H9 (cell line): ENCODE data around the gene ZBTB45. TPM values are rescaled to one million over a fixed set of nuclear protein-coding genes. Genes with fewer than 3 reads are reported as not detected.
A peak's percentile ranks its signal among the peaks of the same experiment; 100 is the strongest.

Experiments used
- DNase-seq: peaks from one replicate; pipeline ENCODE4 v3.0.0-alpha.2; 2017
- H2AFZ ChIP-seq: one replicate; pipeline ENCODE4 v1.6.1; 2013; ENCODE audit warnings: mild to moderate bottlenecking, low read length, control low read depth, moderate library complexity
- H2AK5ac ChIP-seq: 2 replicates; pipeline ENCODE4 v1.6.1; 2013; ENCODE audit warnings: low read length, control low read depth, mixed read lengths; ENCODE audit not compliant: insufficient read length
- H2BK120ac ChIP-seq: one replicate; pipeline ENCODE4 v1.6.1; 2013; ENCODE audit warnings: low read depth, mild to moderate bottlenecking, low read length, control low read depth, inconsistent platforms; ENCODE audit not compliant: poor library complexity, severe bottlenecking
- H2BK12ac ChIP-seq: 2 replicates; pipeline ENCODE4 v1.6.1; 2013; ENCODE audit warnings: low read length, control low read depth, mixed read lengths, low read depth; ENCODE audit not compliant: insufficient read length
- H2BK15ac ChIP-seq: 2 replicates; pipeline ENCODE4 v1.6.1; 2013; ENCODE audit warnings: low read depth, low read length, control low read depth
- H2BK20ac ChIP-seq: one replicate; pipeline ENCODE4 v1.6.1; 2013; ENCODE audit warnings: low read depth, mild to moderate bottlenecking, low read length, control low read depth, inconsistent platforms; ENCODE audit not compliant: poor library complexity, severe bottlenecking
- H2BK5ac ChIP-seq: 2 replicates; pipeline ENCODE4 v1.6.1; 2013; ENCODE audit warnings: low read length, control low read depth, mixed read lengths; ENCODE audit not compliant: insufficient read length
- H3K14ac ChIP-seq: 2 replicates; pipeline ENCODE4 v1.6.1; 2013; ENCODE audit warnings: low read length, control low read depth; ENCODE audit not compliant: insufficient read depth
- H3K18ac ChIP-seq: 2 replicates; pipeline ENCODE4 v1.6.1; 2013; ENCODE audit warnings: low read depth, mild to moderate bottlenecking, mixed read lengths, low read length, control low read depth; ENCODE audit not compliant: insufficient read length
- H3K23ac ChIP-seq: 2 replicates; pipeline ENCODE4 v1.6.1; 2013; ENCODE audit warnings: low read length, control low read depth, mixed read lengths, low read depth; ENCODE audit not compliant: insufficient read length
- H3K23me2 ChIP-seq: 2 replicates; pipeline ENCODE4 v1.6.1; 2013; ENCODE audit warnings: low read depth, mild to moderate bottlenecking, mixed read lengths, low read length, control low read depth; ENCODE audit not compliant: insufficient read length, poor library complexity, severe bottlenecking
- H3K27ac ChIP-seq: 2 replicates; pipeline ENCODE4 v1.5.1; 2013; ENCODE audit warnings: low read length, control low read depth, mixed read lengths, low read depth; ENCODE audit not compliant: insufficient read length
- H3K27me3 ChIP-seq: 2 replicates; pipeline ENCODE4 v1.6.1; 2013; ENCODE audit warnings: low read length, control low read depth, inconsistent platforms; ENCODE audit not compliant: insufficient read depth
- H3K4ac ChIP-seq: 2 replicates; pipeline ENCODE4 v1.6.1; 2013; ENCODE audit warnings: low read depth, mild to moderate bottlenecking, control low read depth, inconsistent platforms, low read length, moderate library complexity
- H3K4me1 ChIP-seq: 2 replicates; pipeline ENCODE4 v1.6.1; 2013; ENCODE audit warnings: low read length, control low read depth, inconsistent platforms; ENCODE audit not compliant: insufficient read depth
- H3K4me2 ChIP-seq: 2 replicates; pipeline ENCODE4 v1.6.1; 2013; ENCODE audit warnings: low read length, control low read depth, mixed read lengths; ENCODE audit not compliant: insufficient read length, insufficient read depth
- H3K56ac ChIP-seq: 2 replicates; pipeline ENCODE4 v1.6.1; 2013; ENCODE audit warnings: low read depth, mild to moderate bottlenecking, mixed read lengths, low read length, control low read depth; ENCODE audit not compliant: insufficient read length
- H3K79me1 ChIP-seq: 2 replicates; pipeline ENCODE4 v1.6.1; 2013; ENCODE audit warnings: low read depth, mild to moderate bottlenecking, moderate library complexity, low read length, control low read depth, inconsistent platforms; ENCODE audit not compliant: insufficient read depth, poor library complexity, severe bottlenecking
- H3K79me2 ChIP-seq: 2 replicates; pipeline ENCODE4 v1.6.1; 2013; ENCODE audit warnings: low read length, control low read depth, inconsistent platforms; ENCODE audit not compliant: insufficient read depth
- H3K9ac ChIP-seq: 2 replicates; pipeline ENCODE4 v1.6.1; 2013; ENCODE audit warnings: low read length, control low read depth, mixed read lengths; ENCODE audit not compliant: insufficient read length; ENCODE audit errors: extremely low read depth
- H3K9me3 ChIP-seq: one replicate; pipeline ENCODE4 v1.6.1; 2013; ENCODE audit warnings: low read depth, low read length, inconsistent platforms; ENCODE audit not compliant: control insufficient read depth
- H3T11ph ChIP-seq: one replicate; pipeline ENCODE4 v1.6.1; 2013; ENCODE audit warnings: mild to moderate bottlenecking, low read length, control low read depth, inconsistent platforms
- H4K20me1 ChIP-seq: one replicate; pipeline ENCODE4 v1.6.1; 2013; ENCODE audit not compliant: control insufficient read depth, insufficient read length, insufficient read depth
- H4K5ac ChIP-seq: 2 replicates; pipeline ENCODE4 v1.6.1; 2013; ENCODE audit warnings: low read depth, mild to moderate bottlenecking, mixed read lengths, low read length, control low read depth; ENCODE audit not compliant: insufficient read length
- H4K8ac ChIP-seq: replicated peaks from 2 replicates; pipeline ENCODE4 v1.6.1; 2013; ENCODE audit warnings: low read length, control low read depth, mixed read lengths, low read depth; ENCODE audit not compliant: insufficient read length
- H4K91ac ChIP-seq: 2 replicates; pipeline ENCODE4 v1.6.1; 2013; ENCODE audit warnings: low read depth, mild to moderate bottlenecking, moderate library complexity, mixed read lengths, low read length, control low read depth; ENCODE audit not compliant: insufficient read length
- H3K27ac Mint-ChIP-seq, 3 experiments: 2 replicates in 2 of 3; 3 replicates in 1 of 3; pipeline ENCODE4 v1.8.0; 2020 to 2021; ENCODE audit warnings: mixed read lengths in 3 of 3, mild to moderate bottlenecking in 1 of 3, moderate library complexity in 1 of 3
- H3K27me3 Mint-ChIP-seq: 2 replicates; pipeline ENCODE4 v1.8.0; 2021; ENCODE audit warnings: low read depth, mild to moderate bottlenecking, moderate library complexity, mixed read lengths
- H3K36me3 Mint-ChIP-seq, 3 experiments: 2 replicates in 2 of 3; 3 replicates in 1 of 3; pipeline ENCODE4 v1.8.0; 2020 to 2021; ENCODE audit warnings: low read depth in 3 of 3, mixed read lengths in 3 of 3; ENCODE audit not compliant: insufficient read depth in 1 of 3
- H3K4me1 Mint-ChIP-seq, 2 experiments: 2 replicates each; pipeline ENCODE4 v1.8.0; 2020; ENCODE audit warnings: mixed read lengths in 2 of 2
- H3K4me3 Mint-ChIP-seq, 2 experiments: 2 replicates in 1 of 2; 3 replicates in 1 of 2; pipeline ENCODE4 v1.8.0; 2020 to 2021; ENCODE audit warnings: mild to moderate bottlenecking in 2 of 2, mixed read lengths in 2 of 2, moderate library complexity in 1 of 2
- H3K9me3 Mint-ChIP-seq, 2 experiments: 2 replicates in 1 of 2; 3 replicates in 1 of 2; pipeline ENCODE4 v1.8.0; 2020; ENCODE audit warnings: mild to moderate bottlenecking in 2 of 2, mixed read lengths in 2 of 2, moderate library complexity in 1 of 2
- WGBS: extraction: QIAGEN DNeasy Blood & Tissue Kit; methylation state at CpG from one replicate; pipeline ENCODE4 v1.1.7; 2013; ENCODE audit warnings: missing lambda C conversion rate, low lambda C conversion rate, mixed read lengths; ENCODE audit not compliant: insufficient read length; ENCODE audit errors: extremely low coverage; 5-methylcytosine and 5-hydroxymethylcytosine counted together
- total RNA-seq: library from RNA; stranded (reverse); gene quantifications from 2 replicates; pipeline ENCODE4 v1.2.1, GENCODE V29; 2021
- TF ChIP-seq, protein P1 (sequence below): fragments of 200-600 bp; sonication (generic); conservative IDR thresholded peaks from 3 replicates; pipeline ENCODE4 v1.8.0; 2021; ENCODE audit warnings: antibody characterized with exemption, mild to moderate bottlenecking

The ZBTB45 gene
- total RNA-seq, 1 experiment from 2014 or later, result 18.7 TPM

DNA sequence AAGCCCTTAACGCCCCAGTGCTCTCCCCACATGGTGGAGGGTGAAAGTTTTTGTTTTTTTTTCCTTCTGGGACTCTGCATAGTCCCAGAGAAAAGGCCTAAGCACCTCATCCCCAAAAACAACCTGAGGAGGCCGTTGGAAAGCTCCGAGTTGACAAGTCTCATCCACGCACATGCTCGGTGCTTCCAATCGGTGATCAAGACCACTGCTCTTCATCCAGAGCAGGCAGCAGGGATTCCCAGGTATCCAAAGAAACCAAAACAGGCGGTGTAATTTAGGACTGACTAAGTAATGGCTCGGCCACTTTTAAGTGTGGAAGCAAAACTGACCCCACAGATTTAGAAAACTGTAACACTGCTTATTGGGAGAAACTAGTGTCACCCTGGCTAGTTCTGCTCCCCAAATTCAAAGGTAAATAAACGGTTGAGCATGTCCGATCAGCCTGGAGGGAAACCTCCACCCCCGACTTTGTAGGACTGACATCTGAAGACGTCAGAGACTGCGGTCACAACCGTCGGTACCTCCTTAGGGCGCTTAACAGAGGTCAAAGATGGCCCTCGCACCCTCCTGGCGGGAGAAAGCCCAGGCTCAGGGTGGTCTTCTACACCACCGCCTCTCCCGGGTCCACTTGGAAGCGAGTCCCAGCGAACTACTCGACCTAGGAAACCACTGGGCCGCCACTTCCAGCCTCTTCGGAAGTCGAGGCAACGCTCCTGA is 44.5 kb downstream of the ZBTB45 start:
- H3K4me3 Mint-ChIP-seq, result peak overlapping the region; percentile 88 to 94
- Histone ChIP-seq H4K91ac (no peak overlapping the region), H4K5ac (no peak overlapping the region), H2BK5ac (no peak overlapping the region), H3T11ph (no peak overlapping the region), H3K79me1 (no peaks in the 10 kb centered on the region), H2BK12ac (no peak overlapping the region), H2AFZ (no peak overlapping the region), H3K27me3 (no peaks in the 10 kb centered on the region), H3K27ac (no peak overlapping the region), H4K20me1 (no peaks in the 10 kb centered on the region), H2AK5ac (no peak overlapping the region), H3K18ac (no peak overlapping the region), H3K9ac (no peak overlapping the region), H3K23ac (no peak overlapping the region), H3K23me2 (peaks cover 7% of the 10 kb centered on the region), H2BK20ac (no peak overlapping the region), H3K4me2 (peak overlapping the region; percentile 43), H3K4me1 (no peaks in the 10 kb centered on the region), H3K14ac (no peak overlapping the region), H3K79me2 (no peaks in the 10 kb centered on the region), H2BK15ac (no peak overlapping the region), H2BK120ac (no peak overlapping the region), H3K56ac (no peak overlapping the region), H3K9me3 (no peaks in the 10 kb centered on the region), H3K4ac (no peak overlapping the region), H4K8ac (no peak overlapping the region)
- H3K27me3 Mint-ChIP-seq, result no peaks in the 10 kb centered on the region; the same call in 1 of the 2 replicates
- TF ChIP-seq, protein P1, sequence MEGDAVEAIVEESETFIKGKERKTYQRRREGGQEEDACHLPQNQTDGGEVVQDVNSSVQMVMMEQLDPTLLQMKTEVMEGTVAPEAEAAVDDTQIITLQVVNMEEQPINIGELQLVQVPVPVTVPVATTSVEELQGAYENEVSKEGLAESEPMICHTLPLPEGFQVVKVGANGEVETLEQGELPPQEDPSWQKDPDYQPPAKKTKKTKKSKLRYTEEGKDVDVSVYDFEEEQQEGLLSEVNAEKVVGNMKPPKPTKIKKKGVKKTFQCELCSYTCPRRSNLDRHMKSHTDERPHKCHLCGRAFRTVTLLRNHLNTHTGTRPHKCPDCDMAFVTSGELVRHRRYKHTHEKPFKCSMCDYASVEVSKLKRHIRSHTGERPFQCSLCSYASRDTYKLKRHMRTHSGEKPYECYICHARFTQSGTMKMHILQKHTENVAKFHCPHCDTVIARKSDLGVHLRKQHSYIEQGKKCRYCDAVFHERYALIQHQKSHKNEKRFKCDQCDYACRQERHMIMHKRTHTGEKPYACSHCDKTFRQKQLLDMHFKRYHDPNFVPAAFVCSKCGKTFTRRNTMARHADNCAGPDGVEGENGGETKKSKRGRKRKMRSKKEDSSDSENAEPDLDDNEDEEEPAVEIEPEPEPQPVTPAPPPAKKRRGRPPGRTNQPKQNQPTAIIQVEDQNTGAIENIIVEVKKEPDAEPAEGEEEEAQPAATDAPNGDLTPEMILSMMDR, result no peak
- H3K9me3 Mint-ChIP-seq, result no peaks in the 10 kb centered on the region
- H3K27ac Mint-ChIP-seq, result peak overlapping the region in 2 of 3 experiments; percentile 97 to 98; a peak in 3 of 7 replicates
- H3K4me1 Mint-ChIP-seq, result peaks cover 9 to 13% of the 10 kb centered on the region in 2 experiments
- WGBS, result no CpG with 5 or more reads among the region's 27 CpGs
- H3K36me3 Mint-ChIP-seq, result peaks cover 0 to 25% (median 4%) of the 10 kb centered on the region in 3 experiments; a peak in 5 of 7 replicates
- DNase-seq, result peak; percentile 18
